Stimulated activated CD8-positive, alpha-beta memory T cell treated with anti-CD3 and anti-CD28 coated beads, Interleukin-15, amount 100 ng/mL, for 4 hours (primary cell): ENCODE results near the gene DOK4.

Source experiments
- DNase-seq, 2 donors: peaks; one replicate each; pipeline ENCODE4 v3.0.0-alpha.2; 2020; ENCODE audit warnings: low read depth in 2 of 2

DOK4 gene

DNA sequence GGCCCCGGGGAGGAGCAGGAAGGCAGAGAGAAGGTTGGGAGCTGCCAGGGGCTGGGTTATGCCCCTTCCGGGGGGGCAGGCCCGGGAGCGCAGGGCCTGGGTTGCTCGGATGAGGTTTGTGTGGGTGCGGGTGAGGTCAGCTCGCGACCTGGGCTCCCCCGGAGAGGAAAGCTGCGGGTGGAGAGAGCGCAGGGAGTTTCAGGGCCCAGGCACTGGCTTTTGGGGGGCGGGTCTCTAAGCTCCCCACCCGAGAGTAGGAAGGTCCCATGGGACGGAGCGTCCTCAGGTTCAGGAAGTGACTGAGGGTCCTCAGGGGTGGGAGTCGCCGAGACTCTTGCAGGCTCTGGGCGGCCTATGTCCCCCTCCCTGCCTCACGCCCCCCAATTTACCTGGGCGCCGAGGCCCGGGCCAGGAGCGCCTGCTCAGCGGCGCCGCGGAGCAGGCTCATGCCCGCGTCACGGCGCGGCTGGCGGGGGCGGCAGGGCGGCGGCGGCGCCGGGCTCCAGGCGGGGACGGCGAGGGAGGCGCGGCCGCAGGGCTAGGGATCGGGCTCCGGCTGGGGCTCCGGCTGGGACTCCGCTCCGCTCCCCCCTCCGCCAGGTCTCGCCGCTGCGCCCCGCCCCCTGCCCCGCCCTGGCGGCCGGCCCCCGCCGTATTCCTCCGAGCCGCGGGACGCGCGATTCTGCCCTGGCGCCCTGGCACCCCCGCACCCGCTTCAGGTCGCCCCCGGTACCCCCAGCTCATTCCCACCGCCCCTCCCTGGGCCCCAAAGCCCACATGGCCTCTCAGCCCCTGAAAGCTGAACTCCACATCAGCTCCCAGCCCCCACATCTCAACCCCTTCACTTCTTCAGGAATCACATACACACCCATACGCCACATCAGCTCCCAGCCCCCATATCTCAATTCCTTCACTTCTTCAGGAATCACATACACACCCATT is at the start of gene DOK4:
TSS of gene DOK4 (minus strand) at position 578 of the 942 bp plus-strand sequence. CDS start 6,986 bp downstream, outside the sequence.
- peak; percentile 30 to 57 for DNase-seq

DNA sequence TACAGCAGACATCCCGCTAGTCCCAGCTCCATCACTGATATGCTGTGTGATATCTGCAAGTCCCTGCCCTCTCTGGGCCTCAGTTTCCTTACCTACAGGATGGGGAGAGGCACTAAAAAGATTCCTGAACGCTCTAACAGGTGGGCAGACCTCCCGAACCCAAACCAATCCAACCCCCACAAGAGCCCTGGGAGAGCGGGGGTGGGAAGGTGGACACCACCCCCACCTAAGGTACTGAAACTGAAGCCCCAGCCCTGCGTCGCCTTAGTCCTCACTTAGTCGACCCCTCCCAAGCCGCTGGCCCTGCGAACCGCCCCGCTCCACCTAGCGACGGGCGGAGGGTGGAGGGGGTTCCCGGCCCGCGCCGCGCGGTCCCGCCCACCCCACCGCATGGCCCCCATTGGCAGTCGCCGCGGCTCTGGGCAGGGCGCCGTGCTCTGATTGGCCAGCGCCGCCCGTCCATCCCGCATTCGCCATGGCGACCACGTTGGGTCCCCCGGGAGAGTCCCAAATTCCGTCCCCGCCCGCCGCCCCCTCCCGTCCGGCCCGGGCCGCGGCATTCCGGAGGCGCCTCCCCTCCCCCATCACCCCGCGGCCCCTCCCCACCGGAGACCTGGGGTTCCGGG is 49.5 kb upstream of the DOK4 start:
- peak; percentile 84 to 91 for DNase-seq

GRCh38 chr16:57534881-57535658 is 48.8 kb upstream of the DOK4 start:
- DNase-seq, result no peak

DNA sequence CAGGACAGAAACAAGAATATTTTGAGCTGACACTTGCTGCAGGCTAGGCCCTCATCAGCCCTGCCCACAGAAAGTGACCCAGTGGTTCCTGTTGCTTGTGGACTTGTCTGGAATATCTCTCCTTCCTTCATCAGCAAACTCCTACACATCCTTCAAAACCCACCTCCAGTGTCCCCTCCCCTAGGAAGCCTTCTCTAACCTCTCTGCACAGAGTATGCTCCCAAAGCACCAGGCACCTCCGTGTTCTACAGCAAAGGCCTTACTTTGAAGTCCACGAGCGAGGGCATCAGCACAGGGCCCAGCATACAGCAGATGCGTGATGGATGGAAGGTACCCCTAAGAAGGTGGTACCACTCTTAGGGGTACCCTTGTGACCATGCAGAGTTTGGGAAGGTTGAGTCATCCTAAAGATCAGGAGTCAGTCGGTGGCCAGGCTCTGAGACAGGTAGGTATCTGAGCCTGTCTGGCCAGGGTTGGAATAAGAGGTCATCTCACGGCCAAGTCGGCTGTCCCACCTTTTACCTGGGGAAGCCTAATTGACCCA is 48.1 kb upstream of the DOK4 start:
- DNase-seq, result no peak

GRCh38 chr16:57533431-57534336 is 47.4 kb upstream of the DOK4 start:
- no peak for DNase-seq

GRCh38 chr16:57532266-57532625 is 46.0 kb upstream of the DOK4 start:
- no peak for DNase-seq

- DNase-seq, result no peak
These were observed 45.5 kb upstream of the DOK4 start for GRCh38 chr16:57531635-57532265.

GRCh38 chr16:57531253-57531575 is 44.9 kb upstream of the DOK4 start:
- no peak for DNase-seq

- no peak for DNase-seq
These were observed 44.4 kb upstream of the DOK4 start for GRCh38 chr16:57530522-57531252.

GRCh38 chr16:57530104-57530521 is 43.8 kb upstream of the DOK4 start:
- DNase-seq, result peak; percentile 50 to 59

DNA sequence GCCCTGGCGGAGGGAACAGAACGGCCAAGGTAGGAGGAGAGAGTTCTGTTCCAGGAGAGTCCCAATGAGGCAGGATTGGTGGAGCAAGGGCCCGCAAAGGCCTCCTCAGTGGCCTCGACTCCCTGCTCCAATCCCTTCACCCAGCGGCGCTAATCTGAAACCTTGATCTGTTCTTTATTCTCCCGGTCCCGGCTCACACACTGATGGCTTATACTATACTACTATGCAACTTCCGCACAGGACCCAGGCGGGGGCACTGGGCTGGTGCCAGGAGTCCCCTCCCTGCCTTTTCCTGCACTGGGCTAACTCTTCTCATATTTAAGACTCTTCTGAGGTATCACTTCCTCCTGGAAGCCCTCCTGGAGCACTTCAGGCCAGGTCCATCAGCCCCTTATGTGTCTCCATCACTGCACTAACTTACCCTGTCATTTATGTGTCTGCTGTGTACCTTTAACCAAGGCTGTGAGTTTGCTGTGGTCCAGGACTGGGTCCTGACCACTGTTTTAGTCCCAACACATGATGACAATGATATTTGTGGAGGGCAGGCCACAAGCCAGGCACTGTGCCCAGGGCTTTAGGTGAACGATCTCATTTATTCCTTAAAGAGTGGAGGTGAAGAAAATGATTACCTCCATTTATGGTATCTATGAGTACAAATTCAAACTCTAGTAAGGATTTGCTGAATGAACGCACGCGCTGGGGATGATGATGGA is 43.3 kb upstream of the DOK4 start:
- DNase-seq, result no peak

DNA sequence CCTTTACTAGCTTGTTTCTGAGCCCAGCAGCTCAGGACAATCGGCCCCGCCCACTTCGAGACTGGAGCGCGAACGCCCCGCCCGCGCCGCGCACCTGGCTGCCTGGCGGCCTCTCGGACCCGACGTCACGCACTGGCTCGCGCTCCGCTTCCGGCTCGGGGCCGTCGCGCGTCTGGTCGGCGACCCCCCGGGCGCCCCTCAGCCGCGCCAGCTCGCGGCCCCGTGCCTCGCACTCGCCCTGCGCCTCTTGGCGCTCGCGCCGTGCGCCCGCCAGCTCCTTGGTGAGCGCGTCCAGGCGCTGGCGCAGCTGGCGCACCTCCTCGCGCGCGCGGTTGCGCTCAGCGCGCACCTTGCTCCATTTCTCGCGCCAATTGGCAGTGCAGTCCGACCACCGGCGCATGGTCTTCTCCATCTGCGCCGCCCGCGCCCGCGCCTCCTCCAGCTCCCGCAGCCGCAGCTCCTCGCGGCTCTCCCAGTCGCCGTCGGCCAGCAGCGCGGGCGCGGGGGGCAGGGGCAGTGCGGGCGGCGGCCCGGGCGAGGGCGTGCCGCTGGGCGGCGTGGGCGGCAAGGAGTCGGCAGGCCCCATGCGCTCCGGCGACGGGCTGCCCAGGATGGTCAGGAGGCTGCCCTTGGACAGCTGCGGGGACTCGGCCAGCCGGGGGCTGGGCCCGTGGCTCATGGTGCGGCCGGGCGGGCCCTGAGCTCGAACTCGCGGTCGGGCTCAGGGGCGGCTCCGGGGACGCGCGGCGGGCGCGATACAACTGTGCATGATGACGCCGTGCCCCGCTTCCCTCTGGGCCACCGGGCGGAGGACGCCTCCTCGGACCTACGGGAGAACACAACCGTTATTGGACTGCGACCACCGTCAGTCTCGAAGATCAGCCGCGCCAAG is 42.5 kb upstream of the DOK4 start:
- DNase-seq, result no peak

DNA sequence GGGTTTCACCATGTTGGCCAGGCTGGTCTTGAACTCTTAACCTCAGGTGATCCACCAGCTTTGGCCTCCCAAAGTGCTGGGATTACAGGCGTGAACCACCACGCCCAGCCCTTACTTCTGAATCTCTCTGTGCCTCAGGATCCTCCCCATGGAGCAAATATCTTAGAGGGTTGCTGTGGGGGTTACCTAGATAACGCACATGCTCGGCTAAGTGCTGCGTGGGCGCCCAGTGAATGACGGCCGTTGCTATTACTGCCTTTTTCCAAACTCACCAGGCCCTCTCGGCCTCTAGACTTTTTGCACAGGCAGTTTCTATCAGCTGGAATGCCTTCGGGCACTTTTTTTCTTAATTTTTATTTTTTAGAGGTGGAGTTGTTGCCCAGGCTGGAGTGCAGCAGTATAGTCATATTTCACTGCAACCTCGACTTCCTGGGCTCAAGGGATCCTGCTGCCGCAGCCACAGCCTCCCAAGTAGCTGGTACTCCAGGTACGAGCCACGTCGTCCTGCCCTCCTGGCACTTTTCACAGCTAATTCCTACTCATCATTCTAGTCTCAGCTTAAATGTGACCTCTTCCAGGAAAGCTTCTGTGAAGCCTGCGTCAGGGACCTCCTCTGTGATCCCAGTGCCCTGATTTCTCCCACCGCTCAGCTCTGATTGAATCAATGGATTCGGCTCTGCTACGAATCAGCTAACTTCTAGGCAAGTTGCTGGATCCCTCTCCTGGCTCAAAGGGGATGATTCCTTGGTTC is 41.5 kb upstream of the DOK4 start:
- DNase-seq, result no peak

DNA sequence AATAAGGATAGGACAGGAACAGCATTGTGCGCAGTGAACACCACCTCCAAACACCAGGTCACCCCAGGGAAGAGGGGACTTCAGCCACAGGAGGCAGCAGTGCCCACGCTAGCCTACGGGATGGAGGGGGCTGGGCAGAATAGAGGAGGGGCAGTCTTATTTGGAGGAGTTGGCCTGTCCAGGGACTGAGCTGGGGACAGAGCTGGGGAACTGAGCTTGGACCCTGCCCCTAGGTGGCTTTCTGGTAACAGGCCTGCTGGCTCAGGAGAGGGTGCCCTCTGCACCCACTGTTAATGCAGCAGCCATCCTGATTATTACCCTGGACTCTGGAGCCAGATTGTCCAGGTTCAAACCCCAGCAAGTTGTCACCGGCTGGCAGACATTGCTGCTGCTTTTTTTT is 40.7 kb upstream of the DOK4 start:
- no peak for DNase-seq

- no peak for DNase-seq
These were observed 40.2 kb upstream of the DOK4 start for GRCh38 chr16:57526498-57526897.

- DNase-seq, result no peak
These were observed 39.5 kb upstream of the DOK4 start for GRCh38 chr16:57525761-57526160.

- DNase-seq, result no peak
These were observed 36.7 kb upstream of the DOK4 start for GRCh38 chr16:57522960-57523359.
